Glutamatergic neuron (in vitro differentiated cells): ENCODE data around the gene ENTPD1. TPM values are rescaled to one million over a fixed set of nuclear protein-coding genes. Genes with fewer than 3 reads are reported as not detected.

Experiments
- DNase-seq: peaks from one replicate; pipeline ENCODE4 v3.0.0; 2022
- H3K27ac Mint-ChIP-seq: one replicate; pipeline ENCODE4 v1.8.0; 2020; ENCODE audit warnings: mild to moderate bottlenecking, mixed read lengths, inconsistent platforms; ENCODE audit not compliant: unreplicated experiment
- H3K27me3 Mint-ChIP-seq: one replicate; pipeline ENCODE4 v1.8.0; 2020; ENCODE audit warnings: mild to moderate bottlenecking, moderate library complexity, mixed read lengths, inconsistent platforms; ENCODE audit not compliant: unreplicated experiment
- H3K36me3 Mint-ChIP-seq: one replicate; pipeline ENCODE4 v1.8.0; 2020; ENCODE audit warnings: mild to moderate bottlenecking, mixed read lengths, inconsistent platforms; ENCODE audit not compliant: unreplicated experiment
- H3K4me1 Mint-ChIP-seq: one replicate; pipeline ENCODE4 v1.8.0; 2020; ENCODE audit warnings: mild to moderate bottlenecking, low read depth, mixed read lengths, inconsistent platforms; ENCODE audit not compliant: unreplicated experiment
- H3K4me3 Mint-ChIP-seq: one replicate; pipeline ENCODE4 v1.8.0; 2020; ENCODE audit warnings: mild to moderate bottlenecking, mixed read lengths, inconsistent platforms; ENCODE audit not compliant: unreplicated experiment
- H3K9me3 Mint-ChIP-seq: one replicate; pipeline ENCODE4 v1.8.0; 2020; ENCODE audit warnings: mild to moderate bottlenecking, moderate library complexity, mixed read lengths, inconsistent platforms; ENCODE audit not compliant: unreplicated experiment
- total RNA-seq: library from RNA; stranded (reverse); fragmentation: NEBNext Ultra II Directional; extraction: Animal tissue kit (Norgen Biotek cat#: 25700); gene quantifications from one replicate; pipeline ENCODE4 v1.2.1, GENCODE V29; 2021; ENCODE audit not compliant: unreplicated experiment
- TF ChIP-seq, protein P1 (sequence below): fragments of 200-600 bp; sonication (generic); IDR thresholded peaks from one replicate; pipeline ENCODE4 v1.5.0; 2021; ENCODE audit not compliant: partially characterized antibody, unreplicated experiment

The ENTPD1 gene
- total RNA-seq, 1 donor from 2014 or later = not detected

DNA sequence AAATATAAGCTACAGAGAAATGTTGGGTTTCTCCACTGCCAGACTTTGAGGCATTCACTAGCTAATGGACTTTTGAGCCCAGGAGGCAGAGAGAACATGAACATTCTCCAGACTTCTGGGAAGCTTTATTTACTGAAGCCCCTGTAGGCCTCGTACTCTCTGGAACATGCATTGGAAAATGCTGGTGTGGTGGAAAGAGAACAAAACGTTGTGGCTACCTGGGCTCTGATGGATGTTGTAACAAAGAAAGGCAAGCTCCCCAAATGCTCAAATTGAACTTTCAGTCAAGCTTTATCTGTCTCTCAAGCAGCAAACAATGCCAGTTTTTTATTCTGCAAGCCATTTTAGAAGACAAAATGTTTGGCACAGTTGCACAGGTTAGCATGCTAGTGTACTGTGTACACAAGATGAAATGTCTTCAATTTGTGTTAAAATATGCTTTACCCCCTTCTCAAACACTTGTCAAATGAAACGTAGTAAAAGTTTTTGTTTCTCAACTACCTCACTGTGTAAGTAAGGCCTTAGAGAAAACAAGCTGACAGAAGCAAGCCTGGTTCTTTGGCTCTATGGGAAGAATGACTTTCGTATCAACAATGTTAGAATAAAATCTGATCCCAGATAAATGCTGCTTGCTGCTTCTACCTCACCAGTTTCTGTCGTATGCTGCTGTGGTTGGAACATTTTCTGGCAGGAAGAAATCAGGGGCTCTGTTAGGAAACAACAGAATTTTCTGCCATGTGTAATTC lies 80.8 kb downstream of the ENTPD1 start:
- Mint-ChIP-seq H3K9me3 (no peaks in the 10 kb centered on the region), H3K27ac (no peak overlapping the region), H3K4me3 (no peak overlapping the region), H3K27me3 (no peaks in the 10 kb centered on the region), H3K4me1 (no peaks in the 10 kb centered on the region), H3K36me3 (no peaks in the 10 kb centered on the region)
- TF ChIP-seq, protein P1, sequence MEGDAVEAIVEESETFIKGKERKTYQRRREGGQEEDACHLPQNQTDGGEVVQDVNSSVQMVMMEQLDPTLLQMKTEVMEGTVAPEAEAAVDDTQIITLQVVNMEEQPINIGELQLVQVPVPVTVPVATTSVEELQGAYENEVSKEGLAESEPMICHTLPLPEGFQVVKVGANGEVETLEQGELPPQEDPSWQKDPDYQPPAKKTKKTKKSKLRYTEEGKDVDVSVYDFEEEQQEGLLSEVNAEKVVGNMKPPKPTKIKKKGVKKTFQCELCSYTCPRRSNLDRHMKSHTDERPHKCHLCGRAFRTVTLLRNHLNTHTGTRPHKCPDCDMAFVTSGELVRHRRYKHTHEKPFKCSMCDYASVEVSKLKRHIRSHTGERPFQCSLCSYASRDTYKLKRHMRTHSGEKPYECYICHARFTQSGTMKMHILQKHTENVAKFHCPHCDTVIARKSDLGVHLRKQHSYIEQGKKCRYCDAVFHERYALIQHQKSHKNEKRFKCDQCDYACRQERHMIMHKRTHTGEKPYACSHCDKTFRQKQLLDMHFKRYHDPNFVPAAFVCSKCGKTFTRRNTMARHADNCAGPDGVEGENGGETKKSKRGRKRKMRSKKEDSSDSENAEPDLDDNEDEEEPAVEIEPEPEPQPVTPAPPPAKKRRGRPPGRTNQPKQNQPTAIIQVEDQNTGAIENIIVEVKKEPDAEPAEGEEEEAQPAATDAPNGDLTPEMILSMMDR = no peak
- DNase-seq = no peak

DNA sequence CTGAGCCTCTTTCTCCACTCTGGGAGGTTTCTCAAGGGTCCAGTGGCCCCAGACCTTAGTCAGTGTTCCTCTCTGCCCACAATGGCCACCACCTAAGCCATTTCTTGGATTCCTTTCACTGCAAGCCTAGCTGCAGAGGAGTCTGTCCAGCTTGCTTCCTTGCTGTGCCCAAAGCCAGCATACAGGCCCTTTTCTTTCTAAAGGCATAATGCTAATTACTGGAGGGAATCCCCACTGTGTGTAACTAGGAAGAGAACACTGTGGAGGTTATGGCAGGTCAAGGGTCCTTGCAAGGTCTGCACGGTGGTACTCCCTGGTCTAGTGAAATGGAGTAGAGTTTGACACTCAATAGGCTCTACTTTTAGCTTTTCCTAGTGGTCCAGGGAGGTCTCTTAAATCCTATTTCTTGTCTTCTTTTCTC lies 81.4 kb downstream of the ENTPD1 start:
- Mint-ChIP-seq H3K36me3 (no peaks in the 10 kb centered on the region), H3K27me3 (no peaks in the 10 kb centered on the region), H3K27ac (no peak overlapping the region), H3K4me1 (no peaks in the 10 kb centered on the region), H3K9me3 (no peaks in the 10 kb centered on the region), H3K4me3 (no peak overlapping the region)
- TF ChIP-seq, protein P1 = no peak
- no peak for DNase-seq

DNA sequence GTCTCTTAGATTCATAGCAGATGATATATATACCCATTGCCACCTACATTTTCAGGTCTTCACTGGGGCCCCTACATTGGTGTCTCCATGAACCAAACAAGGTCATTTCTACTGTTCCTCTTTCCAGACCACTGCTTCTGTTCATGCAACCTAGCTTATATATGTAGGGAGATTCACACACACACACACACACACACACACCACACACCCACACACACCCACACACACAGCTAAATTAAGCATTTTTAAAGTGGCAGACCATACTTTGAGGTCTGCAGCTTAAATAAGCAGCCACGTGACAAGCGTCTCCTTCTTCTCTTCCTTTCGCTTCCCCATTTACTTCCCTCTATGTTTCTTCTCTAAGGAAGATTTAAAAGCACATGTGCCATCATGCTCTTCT lies 81.8 kb downstream of the ENTPD1 start:
- H3K4me1 Mint-ChIP-seq = no peaks in the 10 kb centered on the region
- no peak for DNase-seq
- no peaks in the 10 kb centered on the region for H3K27me3 Mint-ChIP-seq
- no peak overlapping the region for H3K27ac Mint-ChIP-seq
- no peaks in the 10 kb centered on the region for H3K36me3 Mint-ChIP-seq
- TF ChIP-seq, protein P1 = no peak
- no peaks in the 10 kb centered on the region for H3K9me3 Mint-ChIP-seq
- H3K4me3 Mint-ChIP-seq = no peak overlapping the region

DNA sequence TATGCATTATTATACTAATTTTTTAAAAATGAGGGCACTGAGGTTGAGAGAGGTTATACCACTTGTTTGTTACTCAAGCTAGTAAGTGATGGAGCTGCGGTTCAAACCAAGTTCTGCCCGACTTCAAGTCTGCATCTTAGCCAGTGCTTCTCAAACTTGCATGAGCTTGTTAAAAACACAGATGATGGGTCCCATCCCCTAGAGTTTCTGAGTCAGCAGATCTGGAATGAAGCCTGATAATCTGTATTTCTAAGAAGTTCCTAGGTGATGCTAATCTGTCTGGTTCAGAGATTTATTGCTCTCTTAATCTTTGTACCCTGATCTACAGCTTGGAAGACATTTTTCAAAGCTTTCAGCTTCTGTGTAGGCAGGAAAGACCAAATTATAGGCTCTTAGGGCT lies 84.2 kb downstream of the ENTPD1 start:
- H3K36me3 Mint-ChIP-seq = no peaks in the 10 kb centered on the region
- no peaks in the 10 kb centered on the region for H3K9me3 Mint-ChIP-seq
- no peaks in the 10 kb centered on the region for H3K4me1 Mint-ChIP-seq
- H3K4me3 Mint-ChIP-seq = no peak overlapping the region
- TF ChIP-seq, protein P1 = no peak
- no peak overlapping the region for H3K27ac Mint-ChIP-seq
- H3K27me3 Mint-ChIP-seq = no peaks in the 10 kb centered on the region
- no peak for DNase-seq

DNA sequence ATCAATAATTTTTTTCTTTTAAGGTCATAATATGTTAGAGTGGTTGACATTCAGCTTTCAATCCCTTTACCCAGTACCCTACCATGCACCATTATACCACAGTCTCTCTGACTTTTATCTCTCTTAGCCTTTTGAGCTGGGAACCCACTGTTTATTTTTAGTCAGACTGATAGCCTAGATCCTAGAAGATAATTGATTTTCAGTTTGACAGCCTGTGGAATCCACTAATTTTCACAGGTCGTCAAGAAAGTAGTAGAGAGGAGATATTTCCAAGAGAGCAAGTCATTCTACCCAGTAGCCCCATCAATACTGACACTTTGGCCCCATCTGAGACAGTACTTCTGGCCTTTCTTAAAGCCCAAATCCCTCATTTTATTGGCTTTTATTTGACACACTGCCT lies 84.7 kb downstream of the ENTPD1 start:
- no peak for DNase-seq
- no peaks in the 10 kb centered on the region for H3K36me3 Mint-ChIP-seq
- H3K4me1 Mint-ChIP-seq = no peaks in the 10 kb centered on the region
- no peaks in the 10 kb centered on the region for H3K9me3 Mint-ChIP-seq
- TF ChIP-seq, protein P1 = no peak
- H3K27me3 Mint-ChIP-seq = no peaks in the 10 kb centered on the region
- H3K4me3 Mint-ChIP-seq = no peak overlapping the region
- no peak overlapping the region for H3K27ac Mint-ChIP-seq
